ENCODE data around the gene RASA2. TPM values are rescaled to one million over a fixed set of nuclear protein-coding genes. Genes with fewer than 3 reads are reported as not detected.
"Not testable (repeated sequence)": the region's sequence is repeated elsewhere in the genome, so short reads cannot be mapped to it uniquely, and the experiment has no call there.

Gene RASA2
- total and polyA plus RNA-seq, 10 of the 15 experiments (the other 5 are each of a cell fraction or from before 2014, with no cell fraction given): 1.9 to 9.4 (median 7.2) TPM

- H2AFZ ChIP-seq (ENCODE audit: control insufficient read depth, low read depth, low read length); H4K20me1 ChIP-seq (ENCODE audit: control insufficient read depth, insufficient read depth); BruUV-seq (replicated peaks); CTCF ChIA-PET; intact Hi-C loops (cut with micrococcal nuclease; ENCODE audit: unreplicated experiment); H3K9ac ChIP-seq (ENCODE audit: control insufficient read depth, insufficient read depth, low read length); H3K36me3 ChIP-seq (ENCODE audit: control insufficient read depth in 2 of 2, insufficient read depth in 2 of 2, low read length in 1 of 2); H3K9me3 ChIP-seq (replicated peaks; ENCODE audit: control insufficient read depth, insufficient read depth, low read length); ATAC-seq; SMC1A ChIA-PET (ENCODE audit: uncharacterized antibody, unreplicated experiment); DNase-seq (ENCODE audit: low read depth, low spot score); RAD21 ChIA-PET (ENCODE audit: unreplicated experiment); H3K27ac ChIP-seq (ENCODE audit: control insufficient read depth, insufficient read depth); FAIRE-seq; H3K4me1 ChIP-seq (ENCODE audit: control insufficient read depth, insufficient read depth, low read length); H3K4me3 ChIP-seq; H3K79me2 ChIP-seq (ENCODE audit: control insufficient read depth, insufficient read depth, low read length); H3K4me2 ChIP-seq (ENCODE audit: control insufficient read depth, insufficient read depth); in situ Hi-C loops (cut with MboI); H3K27me3 ChIP-seq (replicated peaks in 1 of 2; ENCODE audit: control insufficient read depth in 2 of 2, insufficient read depth in 2 of 2, low read length in 1 of 2): not testable (repeated sequence)
- POLR2A ChIA-PET: interaction anchor here (0.7 kb wide), 1 partner anchor 156 kb away, joined by 5 read pairs; no protein-coding TSS in a partner anchor
- 98% methylated on average over 6 of the region's 6 CpGs for WGBS (ENCODE audit: insufficient coverage, insufficient replicate concordance, low lambda C conversion rate, missing lambda C conversion rate)
Measured at GRCh38 chr3:141536017-141536416, 49.2 kb downstream of the RASA2 start.

- TF ChIP-seq RAD51 (IDR thresholded peaks at IDR 0.05) (no peak), FOS (IDR thresholded peaks at IDR 0.05; ENCODE audit: borderline replicate concordance, extremely low read depth, insufficient read length) (no peak), RAD21 (IDR thresholded peaks at IDR 0.05; ENCODE audit: insufficient read depth, low read depth, low read length) (no peak), LARP7 (IDR thresholded peaks at IDR 0.05) (no peak), KAT2A (conservative IDR thresholded peaks at IDR 0.05; ENCODE audit: control insufficient read depth, low read depth, low read length) (no peak), ATF7 (IDR thresholded peaks at IDR 0.05; ENCODE audit: low read depth) (no peak), JUND (IDR thresholded peaks at IDR 0.05; ENCODE audit: low read depth, low read length) (no peak), RBBP5 (conservative IDR thresholded peaks at IDR 0.05) (no peak), SREBF2 (IDR thresholded peaks at IDR 0.05; ENCODE audit: low read length) (no peak), USF2 (IDR thresholded peaks at IDR 0.05; ENCODE audit: borderline replicate concordance, low read depth, low read length) (no peak), USF1 (IDR thresholded peaks at IDR 0.05; ENCODE audit: borderline replicate concordance, extremely low read length, insufficient read depth, low read depth, low read length) (no peak), PML (IDR thresholded peaks at IDR 0.05; ENCODE audit: low read length) (no peak), ZNF622 (IDR thresholded peaks at IDR 0.05) (no peak), WRNIP1 (IDR thresholded peaks at IDR 0.05; ENCODE audit: borderline replicate concordance, low read depth, low read length) (no peak), NR2C1 (IDR thresholded peaks at IDR 0.05) (no peak), CHD2 (IDR thresholded peaks at IDR 0.05; ENCODE audit: borderline replicate concordance, low read depth, low read length) (no peak), ZNF207 (IDR thresholded peaks at IDR 0.05; ENCODE audit: borderline replicate concordance) (no peak)
- no peaks in the 10 kb centered on the region; the same call in 2 of the 3 replicates for H3K9me3 ChIP-seq (replicated peaks; ENCODE audit: control insufficient read depth, insufficient read depth, low read length)
- ChIA-PET CTCF (no interaction called here), RAD21 (ENCODE audit: unreplicated experiment) (no interaction called here), SMC1A (ENCODE audit: uncharacterized antibody, unreplicated experiment) (no interaction called here), POLR2A (no interaction called here)
- no peak overlapping the region for H3K4me3 ChIP-seq
- H3K4me1 ChIP-seq (ENCODE audit: control insufficient read depth, insufficient read depth, low read length): no peaks in the 10 kb centered on the region
- intact Hi-C loops (cut with micrococcal nuclease; ENCODE audit: unreplicated experiment) (no loop called here), in situ Hi-C loops (cut with MboI) (no loop called here)
- H3K27ac ChIP-seq (ENCODE audit: control insufficient read depth, insufficient read depth): no peak overlapping the region
- no peaks in the 10 kb centered on the region for H3K27me3 ChIP-seq (replicated peaks in 1 of 2; ENCODE audit: control insufficient read depth in 2 of 2, insufficient read depth in 2 of 2, low read length in 1 of 2)
- peaks cover 0 to 1% of the 10 kb centered on the region in 2 experiments; a peak in 1 of 4 replicates for H3K36me3 ChIP-seq (ENCODE audit: control insufficient read depth in 2 of 2, insufficient read depth in 2 of 2, low read length in 1 of 2)
- no peak overlapping the region for H2AFZ ChIP-seq (ENCODE audit: control insufficient read depth, low read depth, low read length)
- BruUV-seq (replicated peaks): no TSS peak
- no peak overlapping the region for H3K9ac ChIP-seq (ENCODE audit: control insufficient read depth, insufficient read depth, low read length)
- FAIRE-seq (no peak), ATAC-seq (no peak), DNase-seq (ENCODE audit: low read depth, low spot score) (no peak)
- H3K79me2 ChIP-seq (ENCODE audit: control insufficient read depth, insufficient read depth, low read length): no peaks in the 10 kb centered on the region
- no peak overlapping the region for H3K4me2 ChIP-seq (ENCODE audit: control insufficient read depth, insufficient read depth)
- no peaks in the 10 kb centered on the region for H4K20me1 ChIP-seq (ENCODE audit: control insufficient read depth, insufficient read depth)
Measured at GRCh38 chr3:141537856-141538255, 51.0 kb downstream of the RASA2 start.

Measured in GM12878 (cell line).